Fibroblast of lung (primary cell): ENCODE measurements around the gene HDLBP. TPM values are rescaled to one million over a fixed set of nuclear protein-coding genes. Genes with fewer than 3 reads are reported as not detected.

Experiments
- DNase-seq, 2 donors: peaks; one replicate each; pipeline versions ENCODE4 v3.0.0 to v3.0.0-alpha.2; 2010; ENCODE audit warnings: low read depth in 2 of 2
- H2AFZ ChIP-seq: 2 replicates; pipeline ENCODE4 v1.5.1; 2012; ENCODE audit warnings: low read length, control low read depth, inconsistent platforms
- H3K27ac ChIP-seq: 2 replicates; pipeline ENCODE4 v1.5.1; 2011; ENCODE audit warnings: low read length, control low read depth; ENCODE audit not compliant: insufficient read depth
- H3K27me3 ChIP-seq: 2 replicates; pipeline ENCODE4 v1.5.1; 2011; ENCODE audit warnings: mild to moderate bottlenecking, low read length; ENCODE audit not compliant: control insufficient read depth, insufficient read depth
- H3K36me3 ChIP-seq: 2 replicates; pipeline ENCODE4 v1.5.1; 2011; ENCODE audit warnings: low read length; ENCODE audit not compliant: control insufficient read depth, insufficient read depth
- H3K4me1 ChIP-seq: 2 replicates; pipeline ENCODE4 v1.5.1; 2011; ENCODE audit warnings: low read length; ENCODE audit not compliant: control insufficient read depth, insufficient read depth; ENCODE audit errors: extremely low read depth
- H3K4me2 ChIP-seq: 2 replicates; pipeline ENCODE4 v1.5.1; 2011; ENCODE audit warnings: low read length, control low read depth; ENCODE audit not compliant: insufficient read depth; ENCODE audit errors: extremely low read depth
- H3K4me3 ChIP-seq, 4 experiments: fragments of 200-600 bp in 1 of 4; sonication (generic) in 1 of 4; replicated peaks in 1 of 4; 2 replicates each; pipeline ENCODE4 v1.5.1; 2011 to 2016; ENCODE audit warnings: low read length in 4 of 4, low read depth in 3 of 4, mild to moderate bottlenecking in 3 of 4, control low read depth in 2 of 4, inconsistent platforms in 1 of 4, mixed read lengths in 1 of 4; ENCODE audit not compliant: insufficient read depth in 1 of 4; ENCODE audit errors: control extremely low read depth in 1 of 4
- H3K79me2 ChIP-seq: 2 replicates; pipeline ENCODE4 v1.5.1; 2012; ENCODE audit warnings: mild to moderate bottlenecking, low read length, inconsistent platforms; ENCODE audit not compliant: control insufficient read depth, insufficient read depth
- H3K9ac ChIP-seq: 2 replicates; pipeline ENCODE4 v1.5.1; 2011; ENCODE audit warnings: mild to moderate bottlenecking, low read length, control low read depth; ENCODE audit not compliant: insufficient read depth
- H3K9me3 ChIP-seq: 2 replicates; pipeline ENCODE4 v1.5.1; 2012; ENCODE audit warnings: low read depth, low read length; ENCODE audit not compliant: control insufficient read depth, insufficient read depth
- H4K20me1 ChIP-seq: 2 replicates; pipeline ENCODE4 v1.5.1; 2011; ENCODE audit warnings: low read length; ENCODE audit not compliant: control insufficient read depth, insufficient read depth; ENCODE audit errors: extremely low read depth
- CTCF ChIP-seq, 2 donors: IDR thresholded peaks in 1 of 2; conservative IDR thresholded peaks in 1 of 2; 1 replicate in 1 of 2; 2 replicates in 1 of 2; pipeline ENCODE4 v1.5.1; 2011 to 2012; ENCODE audit warnings: low read length in 2 of 2, control low read depth in 1 of 2, inconsistent platforms in 1 of 2, low read depth in 1 of 2, mild to moderate bottlenecking in 1 of 2
- EZH2 ChIP-seq: IDR thresholded peaks from 2 replicates; pipeline ENCODE4 v1.5.1; 2012; ENCODE audit warnings: low read length, control low read depth, mild to moderate bottlenecking; ENCODE audit errors: missing control alignments
- polyA plus RNA-seq, 2 donors: library from polyadenylated mRNA; depleted of rRNA in 1 of 2; stranded (reverse) in 1 of 2; unstranded in 1 of 2; fragments of >200 nt; gene quantifications; 2 replicates each; pipeline ENCODE4 v1.2.1, GENCODE V29; 2011 to 2012; ENCODE audit warnings: missing spikeins in 1 of 2
- total RNA-seq: library from RNA; depleted of rRNA; stranded (reverse); fragments of >200 nt; gene quantifications from 2 replicates; pipeline ENCODE4 v1.2.1, GENCODE V29; 2014

Gene HDLBP
- total and polyA plus RNA-seq, 2 donors (not counting 1 experiment from before 2014, with no cell fraction given), result 626 to 1,354 TPM

DNA sequence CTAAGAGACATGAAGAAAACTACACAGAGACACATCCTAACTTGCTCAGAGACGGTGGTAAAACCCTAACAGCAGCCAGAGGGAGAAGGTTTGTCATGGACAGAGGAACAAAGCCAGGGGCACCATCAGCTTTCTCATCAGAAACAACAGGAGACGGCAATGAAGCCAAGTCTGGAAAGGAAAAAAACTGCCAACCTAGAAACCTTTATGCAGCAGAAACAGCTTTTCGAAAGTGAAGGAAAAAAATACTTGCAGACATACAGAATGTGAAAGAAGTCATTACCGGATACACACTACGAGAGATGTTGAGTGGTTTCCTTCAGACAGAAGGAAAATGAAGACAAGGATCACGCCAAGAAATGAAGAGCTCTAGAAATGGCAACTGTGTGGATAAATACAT is 71.1 kb downstream of the HDLBP start:
- Histone ChIP-seq H3K36me3 (peaks cover 49% of the 10 kb centered on the region), H3K9ac (no peak overlapping the region), H3K4me2 (no peak overlapping the region), H3K4me1 (no peaks in the 10 kb centered on the region), H3K79me2 (peaks cover 38% of the 10 kb centered on the region), H3K27ac (no peak overlapping the region), H4K20me1 (no peaks in the 10 kb centered on the region), H2AFZ (no peak overlapping the region), H3K9me3 (no peaks in the 10 kb centered on the region), H3K27me3 (no peaks in the 10 kb centered on the region), H3K4me3 (no peak overlapping the region)
- no peak for DNase-seq
- no peak for TF ChIP-seq EZH2
- no peak for TF ChIP-seq CTCF (conservative IDR thresholded peaks at IDR 0.05 in 1 of 2, IDR thresholded peaks at IDR 0.05 in 1 of 2; ENCODE audit: low read depth in 1 of 2, low read length in 2 of 2)

DNA sequence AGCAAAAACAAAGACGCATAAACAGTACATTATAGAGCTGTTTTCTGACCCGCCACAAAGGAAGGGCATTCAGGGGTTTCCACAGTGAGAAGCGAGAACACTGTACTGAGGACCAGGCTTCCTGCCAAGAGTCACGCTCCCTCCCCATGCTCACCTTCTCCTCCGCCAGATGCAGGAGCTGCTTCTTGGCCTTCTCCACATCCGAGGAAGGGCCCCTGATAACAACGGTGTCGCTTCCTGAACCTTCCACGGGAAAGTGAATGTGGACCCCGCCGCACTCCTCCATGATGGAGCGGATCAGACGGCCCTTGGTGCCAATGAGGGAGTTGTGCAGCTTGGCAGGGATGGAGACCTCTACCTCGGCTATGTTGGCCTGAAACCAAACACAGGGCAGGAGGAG is 73.2 kb downstream of the HDLBP start:
- Histone ChIP-seq H3K27ac (no peak overlapping the region), H3K4me1 (no peaks in the 10 kb centered on the region), H3K9ac (no peak overlapping the region), H3K4me2 (no peak overlapping the region), H2AFZ (no peak overlapping the region), H3K27me3 (no peaks in the 10 kb centered on the region), H3K36me3 (peaks cover 50% of the 10 kb centered on the region), H3K4me3 (no peak overlapping the region), H3K9me3 (no peaks in the 10 kb centered on the region), H4K20me1 (no peaks in the 10 kb centered on the region), H3K79me2 (peaks cover 36% of the 10 kb centered on the region)
- no peak for TF ChIP-seq EZH2
- no peak for TF ChIP-seq CTCF (conservative IDR thresholded peaks at IDR 0.05 in 1 of 2, IDR thresholded peaks at IDR 0.05 in 1 of 2; ENCODE audit: low read depth in 1 of 2, low read length in 2 of 2)
- DNase-seq, result no peak

DNA sequence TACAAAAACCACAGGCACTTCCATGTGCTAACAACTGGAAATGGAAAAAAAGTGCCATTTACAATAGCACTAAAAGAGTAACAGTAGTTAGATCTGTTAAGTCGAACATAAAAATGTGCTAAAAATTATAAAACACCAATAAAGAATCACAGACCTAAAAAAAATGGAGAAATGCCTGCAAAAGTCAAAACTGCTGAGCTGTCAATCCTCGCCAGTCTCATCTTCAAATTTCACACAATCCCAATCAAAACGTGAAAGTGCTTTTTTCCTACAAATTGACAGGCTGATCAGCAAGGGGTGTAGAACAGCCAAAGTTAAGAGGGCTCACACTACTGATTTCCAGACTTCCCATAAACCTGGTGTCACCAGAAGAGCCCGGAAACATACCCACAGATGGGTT is 73.8 kb downstream of the HDLBP start:
- H3K4me3 ChIP-seq, result no peak overlapping the region
- peaks cover 33% of the 10 kb centered on the region for H3K79me2 ChIP-seq
- H3K9ac ChIP-seq, result no peak overlapping the region
- H3K27ac ChIP-seq, result no peak overlapping the region
- no peaks in the 10 kb centered on the region for H3K4me1 ChIP-seq
- no peak for DNase-seq
- no peak overlapping the region for H3K4me2 ChIP-seq
- H3K36me3 ChIP-seq, result peaks cover 46% of the 10 kb centered on the region
- H4K20me1 ChIP-seq, result no peaks in the 10 kb centered on the region
- no peak for TF ChIP-seq EZH2
- no peak for TF ChIP-seq CTCF (conservative IDR thresholded peaks at IDR 0.05 in 1 of 2, IDR thresholded peaks at IDR 0.05 in 1 of 2; ENCODE audit: low read depth in 1 of 2, low read length in 2 of 2)
- no peaks in the 10 kb centered on the region for H3K9me3 ChIP-seq
- H2AFZ ChIP-seq, result no peak overlapping the region
- H3K27me3 ChIP-seq, result no peaks in the 10 kb centered on the region
